HG03139 (cell line): ENCODE results near the gene ZFP91.

ENCODE experiments used
- ATAC-seq: cut with Tn5 transposase; IDR thresholded peaks from one replicate; pipeline ENCODE4 v1.9.1; 2021; ENCODE audit not compliant: unreplicated experiment

Gene ZFP91

DNA sequence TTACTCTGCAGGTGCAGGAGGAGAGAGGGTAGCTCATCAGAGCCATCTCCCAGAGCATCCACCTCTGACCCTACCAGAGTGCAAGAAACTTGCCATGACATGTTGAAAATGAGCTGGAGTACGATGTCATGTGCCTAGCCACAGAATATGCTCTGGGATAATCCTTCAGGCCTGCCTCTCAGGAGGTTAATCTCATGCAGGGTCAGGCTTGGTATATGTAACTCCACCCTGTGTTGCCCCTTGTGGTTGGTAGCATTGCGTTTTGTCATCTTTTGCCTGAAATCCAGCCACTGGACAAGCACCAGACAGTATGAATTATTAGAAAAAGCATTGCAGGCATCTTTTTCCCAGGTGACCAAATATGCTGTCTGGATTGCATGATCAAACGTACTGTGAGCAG is 79.8 kb downstream of the ZFP91 start:
- ATAC-seq: no peak

DNA sequence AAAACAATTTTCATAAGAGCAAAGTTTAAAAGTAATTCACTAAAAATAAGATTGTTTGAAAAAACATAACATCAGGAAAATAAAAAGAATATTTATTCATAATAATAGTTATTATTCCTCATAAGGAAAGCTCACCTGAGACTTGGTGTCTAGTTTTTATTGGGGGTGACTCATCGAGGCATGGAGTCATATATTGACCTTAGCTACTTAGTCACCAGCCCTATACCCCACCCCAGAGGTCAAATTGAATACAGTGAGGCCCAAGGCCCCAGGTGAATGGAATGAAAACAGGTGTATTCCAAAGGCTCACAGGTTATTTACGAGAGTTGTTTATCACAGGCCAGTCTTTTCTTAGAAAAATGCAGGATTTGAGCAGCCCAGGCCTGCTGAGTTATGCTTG is 80.5 kb downstream of the ZFP91 start:
- ATAC-seq: no peak

DNA sequence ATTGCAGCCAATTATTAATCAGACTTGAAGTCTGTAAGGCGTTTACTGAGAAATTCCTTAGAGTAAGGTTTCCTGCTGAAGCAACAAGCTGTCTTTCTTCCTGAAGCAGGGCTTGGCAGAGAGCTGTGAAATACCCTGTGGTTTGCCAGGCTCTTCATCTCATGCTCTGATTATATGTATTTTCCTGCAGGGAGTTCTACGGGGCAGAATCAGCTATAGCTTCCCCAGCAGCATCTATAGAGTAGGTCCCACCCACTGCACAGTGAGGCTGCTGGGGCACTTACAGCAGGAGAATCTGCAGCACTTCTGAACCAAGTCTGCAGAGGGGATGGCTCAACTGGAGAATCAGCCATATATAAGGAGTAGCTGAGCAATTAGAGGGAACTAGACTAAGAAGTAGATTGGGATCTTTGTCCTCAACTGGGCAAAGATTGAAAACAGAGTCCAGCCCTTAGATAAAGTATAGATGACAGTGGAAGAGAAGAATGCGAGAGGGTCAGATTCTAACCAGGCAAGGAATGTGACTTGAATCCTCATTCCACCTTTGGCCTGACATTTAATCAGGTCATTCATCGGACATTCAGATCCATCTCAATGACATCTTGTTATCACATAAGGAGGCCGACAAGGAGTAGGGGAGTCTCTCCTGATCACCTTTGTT is 81.2 kb downstream of the ZFP91 start:
- ATAC-seq: no peak
